Cardiac muscle cell (in vitro differentiated cells and primary cell): ENCODE measurements around the gene RGS10. TPM values are rescaled to one million over a fixed set of nuclear protein-coding genes. Genes with fewer than 3 reads are reported as not detected.

Experiments used
- DNase-seq, 2 donors: peaks; one replicate each; pipeline versions ENCODE4 v3.0.0 to v3.0.0-alpha.2; 2010 to 2017; ENCODE audit warnings: low read depth in 1 of 2, low spot score in 1 of 2
- H3K27ac ChIP-seq: fragments of 200-600 bp; sonication (generic); 2 replicates; pipeline ENCODE4 v1.5.1; 2016
- H3K27me3 ChIP-seq: fragments of 200-600 bp; sonication (generic); 2 replicates; pipeline ENCODE4 v1.6.0; 2016; ENCODE audit warnings: control low read depth
- H3K36me3 ChIP-seq: fragments of 200-600 bp; sonication (generic); 2 replicates; pipeline ENCODE4 v1.5.1; 2016; ENCODE audit warnings: control low read depth
- H3K4me1 ChIP-seq: fragments of 200-600 bp; sonication (generic); 2 replicates; pipeline ENCODE4 v1.8.1; 2017; ENCODE audit warnings: low read depth, mild to moderate bottlenecking, mixed run types
- H3K4me3 ChIP-seq: fragments of 200-600 bp; sonication (generic); 2 replicates; pipeline ENCODE4 v1.5.1; 2016; ENCODE audit warnings: mild to moderate bottlenecking
- H3K9me3 ChIP-seq: fragments of 200-600 bp; sonication (generic); 2 replicates; pipeline ENCODE4 v1.5.1; 2017; ENCODE audit warnings: low read depth, mild to moderate bottlenecking, control low read depth
- polyA plus RNA-seq: library from polyadenylated mRNA; unstranded; fragments of >200 nt; fragmentation: Nextera tagmentation; extraction: Ambion mirVana; gene quantifications from 2 replicates; pipeline ENCODE4 v1.2.1, GENCODE V29; 2016
- total RNA-seq: library from RNA; depleted of rRNA; stranded (reverse); fragments of >200 nt; gene quantifications from 2 replicates; pipeline ENCODE4 v1.2.3, GENCODE V29; 2016
- TF ChIP-seq, protein P1 (sequence below): IDR thresholded peaks from 2 replicates; pipeline ENCODE4 v1.5.1; 2012; ENCODE audit warnings: low read depth, mild to moderate bottlenecking, low read length

The RGS10 gene
- total and polyA plus RNA-seq, 2 experiments from 2014 or later = 0.73 to 1.6 TPM

DNA sequence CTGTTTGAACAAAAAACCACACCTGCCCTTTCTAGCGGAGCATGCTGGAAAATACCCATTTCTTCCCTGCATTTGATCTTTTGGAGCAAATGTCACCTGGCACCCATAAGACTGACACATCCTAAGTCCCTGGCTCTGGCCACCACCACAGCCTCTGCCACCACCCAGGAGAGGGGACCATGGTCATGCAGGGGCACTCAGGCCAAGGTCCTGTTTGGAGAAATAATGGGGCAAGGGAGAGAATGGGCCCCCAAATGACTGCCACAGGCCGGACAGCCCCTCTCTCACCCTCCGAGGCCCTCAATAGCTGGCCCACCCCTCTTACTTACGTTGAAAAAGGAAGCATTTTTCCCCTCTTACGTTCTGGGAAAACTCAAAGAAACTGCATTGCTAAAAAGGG is 35.4 kb downstream of the RGS10 start:
- no peaks in the 10 kb centered on the region for H3K27me3 ChIP-seq
- no peak for DNase-seq
- no peak overlapping the region for H3K27ac ChIP-seq
- TF ChIP-seq, protein P1, sequence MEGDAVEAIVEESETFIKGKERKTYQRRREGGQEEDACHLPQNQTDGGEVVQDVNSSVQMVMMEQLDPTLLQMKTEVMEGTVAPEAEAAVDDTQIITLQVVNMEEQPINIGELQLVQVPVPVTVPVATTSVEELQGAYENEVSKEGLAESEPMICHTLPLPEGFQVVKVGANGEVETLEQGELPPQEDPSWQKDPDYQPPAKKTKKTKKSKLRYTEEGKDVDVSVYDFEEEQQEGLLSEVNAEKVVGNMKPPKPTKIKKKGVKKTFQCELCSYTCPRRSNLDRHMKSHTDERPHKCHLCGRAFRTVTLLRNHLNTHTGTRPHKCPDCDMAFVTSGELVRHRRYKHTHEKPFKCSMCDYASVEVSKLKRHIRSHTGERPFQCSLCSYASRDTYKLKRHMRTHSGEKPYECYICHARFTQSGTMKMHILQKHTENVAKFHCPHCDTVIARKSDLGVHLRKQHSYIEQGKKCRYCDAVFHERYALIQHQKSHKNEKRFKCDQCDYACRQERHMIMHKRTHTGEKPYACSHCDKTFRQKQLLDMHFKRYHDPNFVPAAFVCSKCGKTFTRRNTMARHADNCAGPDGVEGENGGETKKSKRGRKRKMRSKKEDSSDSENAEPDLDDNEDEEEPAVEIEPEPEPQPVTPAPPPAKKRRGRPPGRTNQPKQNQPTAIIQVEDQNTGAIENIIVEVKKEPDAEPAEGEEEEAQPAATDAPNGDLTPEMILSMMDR = no peak
- H3K4me3 ChIP-seq = no peak overlapping the region
- no peaks in the 10 kb centered on the region for H3K36me3 ChIP-seq
- no peaks in the 10 kb centered on the region for H3K9me3 ChIP-seq
- H3K4me1 ChIP-seq = no peaks in the 10 kb centered on the region

DNA sequence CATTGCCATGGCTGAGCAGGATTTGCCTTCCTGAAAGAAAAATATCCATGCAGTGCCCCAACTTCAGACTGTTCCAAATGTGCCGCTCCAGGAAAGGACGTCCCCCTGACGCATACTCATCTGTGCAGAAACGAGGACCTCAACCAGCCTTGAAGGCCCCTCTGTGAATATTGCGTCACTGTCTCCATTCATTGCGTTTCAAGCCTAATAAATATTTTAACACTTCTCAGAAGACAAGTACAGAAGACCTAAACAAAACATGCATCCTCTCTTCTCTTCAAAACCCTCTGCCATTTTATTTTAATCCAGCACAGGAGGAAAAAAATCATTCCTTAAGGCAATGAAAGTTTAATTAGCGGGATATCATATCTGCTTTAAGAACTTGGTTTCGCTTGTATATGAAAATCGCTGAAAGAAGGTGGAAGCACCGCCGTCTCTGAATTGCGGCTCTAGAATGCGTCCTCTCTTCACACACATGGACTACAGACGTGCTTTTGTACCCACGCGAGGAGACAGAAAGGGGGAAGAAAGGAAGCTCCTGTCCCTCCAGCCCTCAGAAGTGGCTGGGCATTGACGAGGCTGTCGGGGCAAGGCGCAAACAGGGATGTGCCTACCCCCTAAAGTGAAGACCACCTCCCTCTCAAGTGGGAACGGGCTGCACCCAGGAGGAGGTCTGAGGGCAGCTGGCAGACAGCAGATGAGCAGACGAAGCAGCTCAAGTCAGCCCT is 36.8 kb downstream of the RGS10 start:
- H3K27ac ChIP-seq = no peak overlapping the region
- H3K4me1 ChIP-seq = no peaks in the 10 kb centered on the region
- H3K4me3 ChIP-seq = no peak overlapping the region
- TF ChIP-seq, protein P1 = no peak
- DNase-seq = no peak
- no peaks in the 10 kb centered on the region for H3K9me3 ChIP-seq
- no peaks in the 10 kb centered on the region for H3K36me3 ChIP-seq
- no peaks in the 10 kb centered on the region for H3K27me3 ChIP-seq

DNA sequence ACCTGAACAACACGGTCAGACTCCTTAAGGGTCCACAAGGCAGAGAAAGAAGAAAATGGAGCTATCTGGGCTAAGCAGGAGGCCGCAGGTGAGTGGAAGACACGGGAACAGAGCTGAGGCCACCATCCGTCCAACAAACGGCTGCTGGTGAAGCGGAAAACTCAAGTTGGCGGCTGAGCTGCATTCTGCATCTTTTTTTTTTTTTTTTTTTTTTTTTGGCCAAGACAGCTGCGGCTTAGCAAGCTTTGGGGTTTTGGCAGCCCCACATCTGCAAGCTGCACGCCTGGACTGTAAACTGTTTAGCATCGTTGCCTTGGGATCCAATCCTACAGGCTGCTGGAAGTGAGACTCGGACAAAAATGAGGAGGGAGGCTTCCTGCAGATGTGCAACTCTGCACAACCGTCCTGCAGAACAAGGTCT is 37.4 kb downstream of the RGS10 start:
- H3K4me1 ChIP-seq = no peaks in the 10 kb centered on the region

DNA sequence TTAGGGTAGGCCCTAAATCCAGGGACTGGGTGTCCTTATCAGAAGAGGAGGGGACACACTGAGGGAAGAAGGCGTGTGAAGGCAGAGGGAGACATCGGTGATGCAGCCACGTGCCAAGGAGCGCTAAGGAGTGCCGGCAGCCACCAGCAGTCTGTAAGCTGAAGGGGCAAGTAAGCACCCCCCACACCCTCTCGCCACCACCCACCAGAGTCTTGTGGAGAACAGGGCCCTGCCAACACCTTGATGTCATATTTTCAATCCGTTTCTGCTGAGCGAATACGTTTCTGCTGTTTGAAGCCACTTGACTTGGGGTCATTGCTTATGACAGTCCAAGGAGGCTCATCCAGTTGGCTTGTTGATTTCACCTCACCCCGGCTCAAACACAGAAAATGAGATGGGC is 37.9 kb downstream of the RGS10 start:
- Histone ChIP-seq H3K27ac (no peak overlapping the region), H3K4me1 (no peaks in the 10 kb centered on the region), H3K27me3 (no peaks in the 10 kb centered on the region), H3K4me3 (no peak overlapping the region), H3K9me3 (no peaks in the 10 kb centered on the region), H3K36me3 (no peaks in the 10 kb centered on the region)
- TF ChIP-seq, protein P1 = no peak
- DNase-seq = no peak

More for the DNA sequence above, 37.4 kb downstream of the RGS10 start:
- peak in 1 of 2 donors; percentile 10 for DNase-seq
- H3K27me3 ChIP-seq = no peaks in the 10 kb centered on the region
- TF ChIP-seq, protein P1 = no peak
- H3K4me3 ChIP-seq = no peak overlapping the region
- no peaks in the 10 kb centered on the region for H3K36me3 ChIP-seq
- no peak overlapping the region for H3K27ac ChIP-seq
- H3K9me3 ChIP-seq = no peaks in the 10 kb centered on the region

DNA sequence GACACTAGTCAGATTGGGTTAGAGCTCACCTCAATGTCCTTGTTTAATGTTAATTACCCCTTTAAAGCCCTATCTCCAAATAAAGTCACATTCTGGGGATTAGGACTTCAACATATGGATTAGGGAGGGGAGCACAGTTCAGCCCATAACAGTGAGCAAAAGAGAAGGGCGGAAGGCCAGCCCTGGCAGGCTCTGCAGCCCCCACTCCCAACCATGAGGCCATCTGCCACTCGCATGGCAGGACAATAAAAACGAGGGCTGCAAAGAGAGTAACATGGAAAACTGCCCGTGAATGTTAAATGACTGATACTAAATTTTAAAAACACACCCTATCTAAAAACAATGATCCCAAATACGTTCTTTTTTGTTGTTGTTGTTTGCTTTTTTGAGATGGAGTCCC is 38.7 kb downstream of the RGS10 start:
- Histone ChIP-seq H3K9me3 (no peaks in the 10 kb centered on the region), H3K4me3 (no peak overlapping the region), H3K4me1 (no peaks in the 10 kb centered on the region), H3K27ac (no peak overlapping the region), H3K36me3 (no peaks in the 10 kb centered on the region), H3K27me3 (no peaks in the 10 kb centered on the region)
- DNase-seq = no peak
- TF ChIP-seq, protein P1 = no peak
